ENCODE data around the gene ZNF740. TPM values are rescaled to one million over a fixed set of nuclear protein-coding genes. Genes with fewer than 3 reads are reported as not detected.
A peak's percentile ranks its signal among the peaks of the same experiment; 100 is the strongest.

Gene ZNF740
- total and polyA plus RNA-seq, 2 of the 4 experiments (the other 2 are of a cell fraction), result 13.1 to 14.0 TPM

DNA sequence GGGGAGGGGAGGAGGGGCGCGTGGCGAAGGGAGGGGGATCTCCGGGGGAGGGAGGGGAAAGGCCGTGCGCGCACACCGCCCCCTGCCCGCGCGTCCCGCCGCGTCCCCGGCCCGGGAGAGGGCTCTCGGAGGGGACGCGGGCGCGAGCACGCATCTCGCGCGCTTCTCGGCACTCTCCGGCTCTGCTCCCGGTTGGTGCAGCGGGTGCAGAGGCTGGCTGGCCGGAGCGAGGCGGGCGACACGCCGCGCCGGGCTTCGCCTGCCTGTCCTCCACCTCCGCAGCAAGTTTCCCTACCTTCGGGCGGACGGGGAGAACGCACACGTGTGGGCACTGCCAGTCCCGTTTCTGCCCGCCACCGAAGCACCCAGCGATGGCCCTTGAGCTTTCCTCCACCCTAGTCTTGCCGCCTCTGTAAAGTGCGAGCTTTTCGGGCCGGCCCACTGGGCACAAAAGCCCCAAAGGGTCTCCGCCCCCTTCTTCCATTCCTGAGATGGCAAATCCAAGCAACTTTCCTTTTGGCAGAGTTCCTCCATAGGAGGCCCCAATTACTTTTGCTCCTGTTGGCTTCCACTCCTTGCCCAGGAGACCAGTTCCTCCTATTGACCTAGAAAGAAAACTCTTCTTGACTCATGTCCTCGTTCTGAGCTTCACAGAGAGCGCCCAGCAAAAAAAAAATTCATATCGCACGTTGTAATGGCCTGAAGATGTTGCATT, 566 bp downstream of the ZNF740 start (continued):
- TF ChIP-seq, protein P1, sequence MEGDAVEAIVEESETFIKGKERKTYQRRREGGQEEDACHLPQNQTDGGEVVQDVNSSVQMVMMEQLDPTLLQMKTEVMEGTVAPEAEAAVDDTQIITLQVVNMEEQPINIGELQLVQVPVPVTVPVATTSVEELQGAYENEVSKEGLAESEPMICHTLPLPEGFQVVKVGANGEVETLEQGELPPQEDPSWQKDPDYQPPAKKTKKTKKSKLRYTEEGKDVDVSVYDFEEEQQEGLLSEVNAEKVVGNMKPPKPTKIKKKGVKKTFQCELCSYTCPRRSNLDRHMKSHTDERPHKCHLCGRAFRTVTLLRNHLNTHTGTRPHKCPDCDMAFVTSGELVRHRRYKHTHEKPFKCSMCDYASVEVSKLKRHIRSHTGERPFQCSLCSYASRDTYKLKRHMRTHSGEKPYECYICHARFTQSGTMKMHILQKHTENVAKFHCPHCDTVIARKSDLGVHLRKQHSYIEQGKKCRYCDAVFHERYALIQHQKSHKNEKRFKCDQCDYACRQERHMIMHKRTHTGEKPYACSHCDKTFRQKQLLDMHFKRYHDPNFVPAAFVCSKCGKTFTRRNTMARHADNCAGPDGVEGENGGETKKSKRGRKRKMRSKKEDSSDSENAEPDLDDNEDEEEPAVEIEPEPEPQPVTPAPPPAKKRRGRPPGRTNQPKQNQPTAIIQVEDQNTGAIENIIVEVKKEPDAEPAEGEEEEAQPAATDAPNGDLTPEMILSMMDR (conservative IDR thresholded peaks at IDR 0.05; ENCODE audit: low read depth, low read length), result 0 out of 2 replicates have a peak, but pooled peaks have one; percentile 1
- TF ChIP-seq CHD1 (IDR thresholded peaks at IDR 0.05; ENCODE audit: low read depth, low read length) (no peak), BHLHE40 (IDR thresholded peaks at IDR 0.05; ENCODE audit: low read depth, low read length) (no peak), SMC3 (IDR thresholded peaks at IDR 0.05; ENCODE audit: low read depth, low read length) (no peak), POLR2A (IDR thresholded peaks at IDR 0.05; ENCODE audit: low read depth, low read length) (no peak; the same call in 1 of the 2 replicates), MAFK (IDR thresholded peaks at IDR 0.05; ENCODE audit: low read depth, low read length) (no peak)
